Body of pancreas (tissue), 4 donors: ENCODE results near the gene FAM177B. TPM values are rescaled to one million over a fixed set of nuclear protein-coding genes. Genes with fewer than 3 reads are reported as not detected.

ENCODE experiments used
- ATAC-seq: fragments of 150-250 bp; one replicate; pipeline ENCODE4 v1.9.1; 2016
- DNase-seq, 4 donors: peaks; one replicate each; pipeline ENCODE4 v3.0.0-alpha.2; 2019
- H3K27ac ChIP-seq, 4 donors: fragments of 200-600 bp; sonication (generic); 1 replicate in 3 of 4; 2 replicates in 1 of 4; pipeline versions ENCODE4 v1.5.1 to v1.6.1; 2016 to 2019; ENCODE audit warnings: mild to moderate bottlenecking in 1 of 4, mixed read lengths in 1 of 4, moderate library complexity in 1 of 4
- H3K27me3 ChIP-seq, 2 donors: fragments of 200-600 bp; sonication (generic); one replicate each; pipeline ENCODE4 v1.6.0; 2016; ENCODE audit warnings: mild to moderate bottlenecking in 1 of 2
- H3K36me3 ChIP-seq, 2 donors: fragments of 200-600 bp; sonication (generic); replicated peaks in 1 of 2; 2 replicates each; pipeline ENCODE4 v1.5.1; 2016; ENCODE audit warnings: low read depth in 2 of 2; ENCODE audit not compliant: insufficient read depth in 1 of 2
- H3K4me1 ChIP-seq: fragments of 200-600 bp; sonication (generic); one replicate; pipeline ENCODE4 v1.6.0; 2016
- H3K4me3 ChIP-seq, 2 donors: fragments of 200-600 bp; sonication (generic); 1 replicate in 1 of 2; 2 replicates in 1 of 2; pipeline ENCODE4 v1.5.1; 2016 to 2019
- H3K9me3 ChIP-seq, 3 donors: fragments of 200-600 bp; sonication (generic); 1 replicate in 2 of 3; 2 replicates in 1 of 3; pipeline ENCODE4 v1.5.1; 2016
- POLR2A ChIP-seq, 3 donors: fragments of 450-650 bp; IDR thresholded peaks; one replicate each; pipeline ENCODE4 v1.6.1; 2016; ENCODE audit warnings: antibody characterized with exemption in 3 of 3, mild to moderate bottlenecking in 2 of 3
- WGBS, 2 donors: methylation state at CpG; one replicate each; pipeline ENCODE4 v1.1.5; 2017; 5-methylcytosine and 5-hydroxymethylcytosine counted together
- intact Hi-C: fragments of 100-400 bp; cut with DNase I; formaldehyde crosslinking; loops from one replicate; pipeline ENCODE4 v1.15.1; 2023
- total RNA-seq, 2 donors: library from RNA; depleted of rRNA; stranded (reverse); fragments of >200 nt; gene quantifications; one replicate each; pipeline ENCODE4 v1.1.0, GENCODE V29; 2016
- TF ChIP-seq, protein P1 (sequence below), 7 experiments: fragments of 450-650 bp in 4 of 7; fragments of 200-600 bp in 3 of 7; sonication (generic) in 3 of 7; IDR thresholded peaks; one replicate each; pipeline ENCODE4 v1.5.1; 2016 to 2019; ENCODE audit warnings: antibody characterized with exemption in 7 of 7

The FAM177B gene
- total RNA-seq, 2 donors from 2014 or later = 3.4 TPM; not detected in 1

DNA sequence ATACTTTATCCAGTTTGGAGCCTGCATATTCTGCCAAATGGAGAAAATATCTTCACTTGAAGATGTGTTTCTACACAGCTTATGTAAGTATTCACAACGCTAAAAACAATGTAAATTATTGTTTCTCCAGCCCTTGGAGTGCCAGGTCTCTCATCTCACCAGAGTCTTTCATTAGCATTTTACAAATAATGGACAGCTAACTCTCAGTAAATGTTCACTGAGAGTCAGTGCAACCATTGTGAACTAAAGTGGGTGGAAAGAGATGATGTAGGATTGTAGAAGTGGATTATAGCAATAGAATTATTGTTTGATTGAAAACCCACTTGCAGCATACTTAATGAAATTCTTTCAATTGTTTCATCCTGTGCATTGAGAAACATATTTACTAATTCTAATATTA, 8.3 kb upstream of the FAM177B start:
- 90 to 93% methylated on average over 1 of the region's 1 CpG for WGBS, 2 donors
- intact Hi-C loops = loop anchor here (10.0 kb wide), 1 partner anchor 74 kb away; no protein-coding TSS in a partner anchor
- H3K4me1 ChIP-seq = no peaks in the 10 kb centered on the region
- H3K9me3 ChIP-seq = no peaks in the 10 kb centered on the region
- no peak for ATAC-seq
- H3K27ac ChIP-seq = no peak overlapping the region
- TF ChIP-seq, protein P1, sequence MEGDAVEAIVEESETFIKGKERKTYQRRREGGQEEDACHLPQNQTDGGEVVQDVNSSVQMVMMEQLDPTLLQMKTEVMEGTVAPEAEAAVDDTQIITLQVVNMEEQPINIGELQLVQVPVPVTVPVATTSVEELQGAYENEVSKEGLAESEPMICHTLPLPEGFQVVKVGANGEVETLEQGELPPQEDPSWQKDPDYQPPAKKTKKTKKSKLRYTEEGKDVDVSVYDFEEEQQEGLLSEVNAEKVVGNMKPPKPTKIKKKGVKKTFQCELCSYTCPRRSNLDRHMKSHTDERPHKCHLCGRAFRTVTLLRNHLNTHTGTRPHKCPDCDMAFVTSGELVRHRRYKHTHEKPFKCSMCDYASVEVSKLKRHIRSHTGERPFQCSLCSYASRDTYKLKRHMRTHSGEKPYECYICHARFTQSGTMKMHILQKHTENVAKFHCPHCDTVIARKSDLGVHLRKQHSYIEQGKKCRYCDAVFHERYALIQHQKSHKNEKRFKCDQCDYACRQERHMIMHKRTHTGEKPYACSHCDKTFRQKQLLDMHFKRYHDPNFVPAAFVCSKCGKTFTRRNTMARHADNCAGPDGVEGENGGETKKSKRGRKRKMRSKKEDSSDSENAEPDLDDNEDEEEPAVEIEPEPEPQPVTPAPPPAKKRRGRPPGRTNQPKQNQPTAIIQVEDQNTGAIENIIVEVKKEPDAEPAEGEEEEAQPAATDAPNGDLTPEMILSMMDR (IDR thresholded peaks at IDR 0.05) = no peak
- no peak for TF ChIP-seq POLR2A (IDR thresholded peaks at IDR 0.05)
- H3K36me3 ChIP-seq = peaks cover 20 to 65% of the 10 kb centered on the region in 2 donors
- H3K4me3 ChIP-seq = no peak overlapping the region
- no peak for DNase-seq
- H3K27me3 ChIP-seq = no peaks in the 10 kb centered on the region

DNA sequence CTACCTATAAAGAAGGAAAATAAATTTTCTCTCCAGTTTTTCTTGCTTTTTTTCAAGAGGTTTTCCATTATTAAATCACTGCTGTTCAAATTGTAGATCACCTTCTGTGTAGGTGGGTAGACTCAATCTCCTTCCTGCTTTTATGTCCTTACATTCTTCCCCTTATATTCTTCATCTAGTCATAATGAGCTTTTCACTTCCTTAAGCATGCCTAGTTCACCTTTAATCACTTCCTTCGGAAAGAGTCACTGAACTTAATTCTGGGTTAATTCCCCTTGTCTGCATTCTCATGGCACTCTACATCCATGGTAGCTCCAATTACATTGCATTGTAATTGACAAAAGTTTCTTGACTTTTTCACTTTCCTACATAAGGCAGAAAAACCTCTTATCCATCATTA, 6.1 kb upstream of the FAM177B start:
- Histone ChIP-seq H3K4me1 (no peaks in the 10 kb centered on the region), H3K4me3 (no peak overlapping the region), H3K36me3 (peaks cover 15 to 60% of the 10 kb centered on the region in 2 donors), H3K27ac (no peak overlapping the region), H3K27me3 (no peaks in the 10 kb centered on the region), H3K9me3 (no peaks in the 10 kb centered on the region)
- no peak for TF ChIP-seq POLR2A (IDR thresholded peaks at IDR 0.05)
- TF ChIP-seq, protein P1 (IDR thresholded peaks at IDR 0.05) = no peak
- WGBS, 2 donors = 86 to 91% methylated on average over 1 of the region's 1 CpG
- intact Hi-C loops = no loop called here
- DNase-seq = no peak
- no peak for ATAC-seq

DNA sequence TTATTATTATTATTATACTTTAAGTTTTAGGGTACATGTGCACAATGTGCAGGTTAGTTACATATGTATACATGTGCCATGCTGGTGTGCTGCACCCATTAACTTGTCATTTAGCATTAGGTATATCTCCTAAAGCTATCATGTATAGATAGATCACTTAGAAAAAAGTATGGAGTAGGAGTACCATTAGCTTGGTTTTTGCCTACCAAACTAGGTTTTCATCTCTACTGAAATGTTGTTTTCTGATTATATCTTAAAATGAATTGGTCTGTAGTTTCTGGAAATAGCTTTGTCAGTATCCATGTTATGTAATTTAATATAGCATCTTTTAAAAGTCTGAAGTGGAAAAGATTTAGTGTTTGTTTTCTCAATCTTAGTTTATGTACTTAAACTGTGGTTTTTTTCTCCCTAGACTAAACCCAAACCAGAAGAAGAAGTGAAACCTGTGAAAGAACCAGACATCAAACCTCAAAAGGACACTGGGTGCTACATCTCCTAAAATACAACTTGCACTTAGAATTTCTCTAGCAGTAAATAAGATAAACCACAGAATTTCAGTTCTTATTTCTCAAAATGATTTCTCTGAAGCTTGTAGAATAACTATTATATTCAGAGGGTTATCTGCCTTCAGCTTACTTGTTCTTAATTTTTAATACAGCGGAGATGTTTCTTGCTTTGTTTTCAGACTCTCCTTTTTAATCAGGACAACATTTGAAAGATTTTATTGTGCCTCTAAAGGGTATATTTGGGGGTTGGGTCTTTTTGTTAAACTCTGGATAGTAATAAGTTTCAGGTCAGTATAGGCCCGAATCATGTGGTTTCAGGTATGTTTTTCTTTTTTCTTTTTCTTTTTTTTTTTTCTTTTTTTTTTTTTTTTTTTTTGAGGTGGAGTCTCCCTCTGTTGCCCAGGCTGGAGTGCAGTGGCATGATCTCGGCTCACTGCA, 4.5 kb upstream of the FAM177B start:
- Histone ChIP-seq H3K27me3 (no peaks in the 10 kb centered on the region), H3K36me3 (peaks cover 8 to 50% of the 10 kb centered on the region in 2 donors), H3K27ac (no peak overlapping the region), H3K9me3 (no peaks in the 10 kb centered on the region), H3K4me3 (no peak overlapping the region), H3K4me1 (no peaks in the 10 kb centered on the region)
- ATAC-seq (no peak), DNase-seq (no peak)
- intact Hi-C loops = no loop called here
- 82 to 89% methylated on average over 3 of the region's 3 CpGs for WGBS, 2 donors
- no peak for TF ChIP-seq POLR2A (IDR thresholded peaks at IDR 0.05)
- TF ChIP-seq, protein P1 (IDR thresholded peaks at IDR 0.05) = no peak

DNA sequence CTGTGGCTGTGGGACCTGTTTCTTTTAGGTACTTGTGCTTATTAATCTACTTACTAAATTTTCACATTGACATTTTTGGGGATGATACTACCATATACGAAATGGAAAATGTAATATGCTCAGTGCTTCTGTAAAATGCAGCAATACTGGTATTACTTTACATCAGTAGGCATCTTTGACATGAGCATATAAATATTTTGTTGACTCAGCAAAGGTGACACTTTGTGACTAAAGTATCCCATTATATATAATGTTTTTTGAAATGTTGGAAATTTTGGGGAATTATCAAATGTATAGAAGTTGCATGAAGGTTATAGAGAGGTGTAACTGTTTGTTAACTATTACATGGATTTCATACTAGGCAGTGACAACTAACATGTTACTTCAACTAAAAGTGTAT, 2.3 kb upstream of the FAM177B start:
- intact Hi-C loops = no loop called here
- 71 to 79% methylated on average over 1 of the region's 1 CpG for WGBS, 2 donors

More for the DNA sequence above, 2.3 kb upstream of the FAM177B start:
- H3K36me3 ChIP-seq = peaks cover 5 to 36% of the 10 kb centered on the region in 2 donors
- H3K4me3 ChIP-seq = no peak overlapping the region
- no peaks in the 10 kb centered on the region for H3K4me1 ChIP-seq
- no peak overlapping the region for H3K27ac ChIP-seq
- no peaks in the 10 kb centered on the region for H3K27me3 ChIP-seq
- no peaks in the 10 kb centered on the region for H3K9me3 ChIP-seq
- no peak for ATAC-seq
- DNase-seq = no peak
- TF ChIP-seq, protein P1 (IDR thresholded peaks at IDR 0.05) = no peak
- no peak for TF ChIP-seq POLR2A (IDR thresholded peaks at IDR 0.05)
